Glomerular endothelial cell (primary cell): Measurements from ENCODE around the gene TFAP2B. TPM values are rescaled to one million over a fixed set of nuclear protein-coding genes. Genes with fewer than 3 reads are reported as not detected.

Experiments
- DNase-seq: peaks from one replicate; pipeline ENCODE4 v3.0.0-alpha.2; 2011; ENCODE audit warnings: low read depth, low spot score; ENCODE audit errors: extremely low read depth
- total RNA-seq: library from RNA; depleted of rRNA; stranded (reverse); fragments of >200 nt; gene quantifications from 2 replicates; pipeline ENCODE4 v1.2.3, GENCODE V29; 2015

TFAP2B gene
- total RNA-seq, 1 donor from 2014 or later = not detected

- no peak for DNase-seq
Observed at GRCh38 chr6:50823094-50823920, 4.6 kb downstream of the TFAP2B start.

GRCh38 chr6:50824552-50824951 lies 5.9 kb downstream of the TFAP2B start:
- DNase-seq = no peak

- DNase-seq = no peak
Observed at GRCh38 chr6:50825375-50826036, 6.8 kb downstream of the TFAP2B start.

- DNase-seq = no peak
Observed at GRCh38 chr6:50826037-50826761, 7.5 kb downstream of the TFAP2B start.

- DNase-seq = no peak
Observed at GRCh38 chr6:50826803-50827202, 8.1 kb downstream of the TFAP2B start.

GRCh38 chr6:50829049-50829448 lies 10.4 kb downstream of the TFAP2B start:
- no peak for DNase-seq

- DNase-seq = no peak
Observed at GRCh38 chr6:50829898-50830444, 11.3 kb downstream of the TFAP2B start.

- DNase-seq = no peak
Observed at GRCh38 chr6:50831186-50831585, 12.5 kb downstream of the TFAP2B start.

GRCh38 chr6:50832912-50833311 lies 14.2 kb downstream of the TFAP2B start:
- DNase-seq = no peak

- DNase-seq = no peak
Observed at GRCh38 chr6:50834929-50835410, 16.3 kb downstream of the TFAP2B start.

GRCh38 chr6:50836231-50836630 lies 17.6 kb downstream of the TFAP2B start:
- no peak for DNase-seq

- DNase-seq = no peak
Observed at GRCh38 chr6:50837589-50838445, 19.1 kb downstream of the TFAP2B start.

- no peak for DNase-seq
Observed at GRCh38 chr6:50840112-50840810, 21.6 kb downstream of the TFAP2B start.

GRCh38 chr6:50840811-50841192 lies 22.1 kb downstream of the TFAP2B start:
- DNase-seq = no peak

- no peak for DNase-seq
Observed at GRCh38 chr6:50842446-50842845, 23.8 kb downstream of the TFAP2B start.

GRCh38 chr6:50842861-50843384 lies 24.3 kb downstream of the TFAP2B start:
- DNase-seq = no peak

- DNase-seq = no peak
Observed at GRCh38 chr6:50843842-50844241, 25.2 kb downstream of the TFAP2B start.

GRCh38 chr6:50845499-50846143 lies 26.9 kb downstream of the TFAP2B start:
- DNase-seq = no peak
